ENCODE data around the gene ASB6.

The ASB6 gene

DNA sequence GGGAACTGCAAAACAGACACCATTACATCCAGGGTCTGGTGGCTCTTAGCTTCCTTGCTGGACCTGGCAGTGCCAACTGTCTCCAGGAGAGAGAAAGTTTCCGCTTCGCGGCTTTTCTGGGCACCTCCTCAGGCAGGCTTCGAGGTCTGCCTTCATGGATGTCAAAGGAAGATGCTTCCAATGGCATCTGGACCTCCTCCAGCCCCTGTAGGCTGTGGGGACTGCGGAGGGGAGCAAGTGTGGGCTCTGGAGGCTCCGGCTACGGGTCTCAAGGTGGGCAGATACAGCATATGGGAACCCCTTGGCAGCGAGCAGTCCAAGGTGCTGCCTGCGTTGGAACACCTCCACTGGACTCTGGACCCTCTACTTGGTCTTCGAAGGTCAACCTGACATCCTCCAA is 27.0 kb downstream of the ASB6 start:
- H3K36me3 Mint-ChIP-seq (ENCODE audit: low read depth): no peaks in the 10 kb centered on the region
- H3K4me3 Mint-ChIP-seq: no peak overlapping the region
- H3K4me1 Mint-ChIP-seq (ENCODE audit: low read depth): peaks cover 13% of the 10 kb centered on the region
- H3K27me3 Mint-ChIP-seq: peaks cover 14% of the 10 kb centered on the region
- no peak for DNase-seq
- H3K27ac Mint-ChIP-seq: no peak overlapping the region
- H3K9me3 Mint-ChIP-seq: no peaks in the 10 kb centered on the region

DNA sequence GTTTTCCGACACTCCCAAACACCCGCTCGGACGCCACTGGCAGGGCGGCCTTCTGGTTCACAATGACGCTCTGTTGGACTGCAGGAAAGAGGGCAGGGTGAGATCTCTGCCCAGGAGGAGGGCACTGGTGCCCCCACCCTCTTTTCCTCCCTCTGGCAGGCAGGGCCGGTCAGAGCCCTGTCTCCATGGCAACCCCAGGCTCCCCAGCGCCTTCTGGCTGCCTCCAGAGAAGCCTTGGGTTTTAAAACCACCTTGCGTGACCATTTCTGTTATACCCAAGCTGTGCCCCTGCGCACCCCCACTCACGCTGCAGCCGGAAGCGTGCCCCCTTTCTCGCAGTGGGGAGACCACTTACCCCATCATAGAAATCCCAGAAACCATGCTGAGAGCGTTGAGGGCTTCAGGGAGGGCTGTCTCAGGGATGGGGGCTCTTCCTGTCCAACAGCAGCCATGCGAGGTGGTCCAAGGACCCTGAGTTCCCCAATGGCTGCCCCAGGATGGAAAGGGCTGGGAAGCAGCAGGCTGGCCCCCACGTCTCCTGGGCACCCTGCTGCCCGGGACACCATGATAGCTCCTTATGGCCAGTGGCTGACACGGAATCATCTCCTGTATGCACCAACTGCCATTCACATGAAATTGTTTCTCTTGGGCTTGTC is 28.3 kb downstream of the ASB6 start:
- no peaks in the 10 kb centered on the region for H3K9me3 Mint-ChIP-seq
- H3K4me1 Mint-ChIP-seq (ENCODE audit: low read depth): peaks cover 19% of the 10 kb centered on the region
- DNase-seq: no peak
- no peak overlapping the region for H3K27ac Mint-ChIP-seq
- H3K27me3 Mint-ChIP-seq: peaks cover 4% of the 10 kb centered on the region
- H3K36me3 Mint-ChIP-seq (ENCODE audit: low read depth): no peaks in the 10 kb centered on the region
- no peak overlapping the region for H3K4me3 Mint-ChIP-seq

DNA sequence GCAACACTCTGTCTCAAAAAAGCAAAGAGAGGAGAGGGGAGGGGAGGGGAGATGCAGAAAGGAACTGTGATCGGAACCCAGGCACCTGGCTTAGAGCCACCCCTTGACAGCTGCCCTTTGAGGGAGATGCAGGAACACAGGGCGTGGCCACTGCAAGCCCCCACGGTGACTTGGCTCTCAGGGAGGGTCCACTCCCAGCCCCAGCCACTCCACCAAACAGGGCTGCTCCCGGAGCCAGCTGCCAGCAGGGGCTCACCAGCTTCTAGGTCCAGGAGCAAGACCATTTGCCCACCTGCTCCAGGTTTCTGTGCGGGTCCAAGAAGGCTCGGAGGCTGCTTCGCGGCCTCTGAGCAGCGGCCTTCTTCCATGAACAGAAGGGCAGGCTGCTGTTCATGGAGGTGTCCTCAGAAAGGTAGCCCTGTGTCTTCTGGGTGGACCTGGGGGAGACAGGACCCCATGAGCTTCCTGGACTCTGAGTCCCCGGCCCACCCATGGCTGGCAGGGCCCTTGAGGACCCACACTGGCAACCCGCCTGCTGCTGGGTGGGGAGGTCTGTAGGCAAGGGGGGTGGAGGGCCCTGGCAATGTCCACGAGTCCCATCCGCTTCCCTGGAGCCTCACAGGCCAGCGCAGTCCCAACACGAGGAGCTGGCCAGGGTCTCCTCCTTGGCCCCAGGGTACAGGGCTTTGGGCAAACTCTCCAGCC is 29.0 kb downstream of the ASB6 start:
- H3K36me3 Mint-ChIP-seq (ENCODE audit: low read depth): no peaks in the 10 kb centered on the region
- DNase-seq: no peak
- no peak overlapping the region for H3K4me3 Mint-ChIP-seq
- peaks cover 2% of the 10 kb centered on the region for H3K27me3 Mint-ChIP-seq
- no peak overlapping the region for H3K27ac Mint-ChIP-seq
- peaks cover 21% of the 10 kb centered on the region for H3K4me1 Mint-ChIP-seq (ENCODE audit: low read depth)
- no peaks in the 10 kb centered on the region for H3K9me3 Mint-ChIP-seq

DNA sequence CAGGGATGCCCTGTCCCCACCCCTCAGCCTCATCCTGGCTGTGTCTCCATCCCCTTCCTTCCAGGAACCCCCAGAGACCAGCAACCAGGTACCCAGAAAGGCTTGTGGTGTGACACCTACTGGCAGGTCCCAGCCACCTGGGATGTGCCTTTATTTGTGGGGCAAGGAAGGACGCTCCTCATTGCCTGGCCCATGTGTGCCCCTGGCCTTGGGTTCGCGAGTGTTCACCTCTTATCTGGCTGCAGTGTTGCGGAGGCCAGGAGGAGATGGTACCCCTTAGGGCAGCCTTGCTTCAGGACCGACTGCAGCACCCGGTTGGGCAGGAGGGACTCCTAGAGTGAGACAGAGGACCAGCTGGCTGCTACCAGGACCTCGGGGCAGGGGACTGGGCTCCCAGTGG is 29.8 kb downstream of the ASB6 start:
- no peak for DNase-seq
- H3K27me3 Mint-ChIP-seq: peaks cover 2% of the 10 kb centered on the region
- no peaks in the 10 kb centered on the region for H3K9me3 Mint-ChIP-seq
- peaks cover 28% of the 10 kb centered on the region for H3K4me1 Mint-ChIP-seq (ENCODE audit: low read depth)
- H3K36me3 Mint-ChIP-seq (ENCODE audit: low read depth): no peaks in the 10 kb centered on the region
- H3K4me3 Mint-ChIP-seq: no peak overlapping the region
- no peak overlapping the region for H3K27ac Mint-ChIP-seq

DNA sequence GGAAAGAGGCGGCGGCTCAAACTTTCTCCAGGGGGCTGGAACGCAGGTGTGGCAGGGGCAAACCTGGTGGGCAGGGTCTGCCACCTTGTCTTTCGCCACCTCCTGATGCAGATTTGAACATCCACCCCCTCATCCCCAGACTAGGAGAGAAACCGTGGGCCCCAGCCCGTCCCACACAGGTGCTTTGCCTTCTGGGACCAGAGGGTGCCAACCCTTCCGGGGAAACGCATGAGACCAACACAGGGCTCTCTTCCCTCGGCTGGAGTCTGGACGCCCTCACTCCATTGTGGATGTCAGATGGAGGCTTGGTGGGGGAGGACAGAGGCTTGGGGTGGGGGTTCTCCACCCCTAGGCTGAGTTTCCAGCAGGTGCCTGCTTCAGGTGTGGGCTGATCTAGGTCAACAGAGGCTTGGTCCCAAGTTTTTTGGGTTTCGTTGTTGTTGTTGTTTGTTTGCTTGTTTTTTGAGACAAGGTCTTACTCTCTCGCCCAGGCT is 30.6 kb downstream of the ASB6 start:
- H3K4me3 Mint-ChIP-seq: peak overlapping the region; percentile 67
- no peaks in the 10 kb centered on the region for H3K9me3 Mint-ChIP-seq
- peaks cover 2% of the 10 kb centered on the region for H3K27me3 Mint-ChIP-seq
- no peak for DNase-seq
- H3K36me3 Mint-ChIP-seq (ENCODE audit: low read depth): no peaks in the 10 kb centered on the region
- peaks cover 29% of the 10 kb centered on the region for H3K4me1 Mint-ChIP-seq (ENCODE audit: low read depth)
- H3K27ac Mint-ChIP-seq: peak overlapping the region; percentile 71

DNA sequence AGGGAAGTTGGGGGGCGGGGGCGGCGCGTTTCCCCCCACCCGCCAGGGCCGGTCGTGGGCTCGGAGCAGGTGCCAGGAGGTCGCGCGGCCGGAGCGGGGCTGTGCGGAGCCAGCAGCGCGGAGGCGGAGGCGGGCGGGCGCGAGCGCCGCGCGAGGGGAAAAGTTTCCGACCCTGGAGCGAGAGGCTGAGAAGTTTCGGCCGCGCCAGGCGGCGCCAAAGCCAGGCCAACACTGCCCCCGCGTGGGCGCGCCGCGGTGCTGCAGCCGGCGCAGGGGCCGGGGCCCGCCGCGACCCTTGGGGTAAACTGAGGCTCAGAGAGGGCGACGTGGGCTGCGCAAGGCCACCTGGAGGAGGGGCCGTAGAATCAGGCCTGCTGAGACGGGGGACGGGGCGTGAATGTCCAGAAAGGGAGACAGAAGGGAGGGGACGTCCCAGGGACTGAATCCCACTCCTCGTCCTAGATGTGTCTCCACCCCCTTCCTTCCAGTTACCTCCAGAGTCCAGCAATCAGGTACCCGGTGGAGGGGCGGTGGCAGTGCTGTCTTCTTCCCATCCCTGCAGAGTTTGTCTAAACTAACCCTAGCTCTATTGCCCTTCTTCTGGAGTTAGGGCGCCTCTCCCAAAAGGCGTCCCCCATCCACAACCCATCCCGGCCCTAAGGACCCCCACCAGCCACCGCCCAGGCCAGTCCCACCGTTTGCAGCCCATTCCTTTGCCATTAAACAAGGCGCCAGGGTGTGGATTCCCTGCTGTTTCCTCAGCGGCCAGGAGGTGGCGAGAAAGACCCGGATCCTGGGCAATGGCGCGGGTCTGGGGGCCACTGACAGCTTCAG is 31.3 kb downstream of the ASB6 start:
- no peaks in the 10 kb centered on the region for H3K9me3 Mint-ChIP-seq
- H3K27ac Mint-ChIP-seq: peak overlapping the region; percentile 71
- H3K27me3 Mint-ChIP-seq: peaks cover 2% of the 10 kb centered on the region
- H3K36me3 Mint-ChIP-seq (ENCODE audit: low read depth): no peaks in the 10 kb centered on the region
- DNase-seq: peak; percentile 85
- peaks cover 31% of the 10 kb centered on the region for H3K4me1 Mint-ChIP-seq (ENCODE audit: low read depth)
- peak overlapping the region; percentile 67 for H3K4me3 Mint-ChIP-seq

DNA sequence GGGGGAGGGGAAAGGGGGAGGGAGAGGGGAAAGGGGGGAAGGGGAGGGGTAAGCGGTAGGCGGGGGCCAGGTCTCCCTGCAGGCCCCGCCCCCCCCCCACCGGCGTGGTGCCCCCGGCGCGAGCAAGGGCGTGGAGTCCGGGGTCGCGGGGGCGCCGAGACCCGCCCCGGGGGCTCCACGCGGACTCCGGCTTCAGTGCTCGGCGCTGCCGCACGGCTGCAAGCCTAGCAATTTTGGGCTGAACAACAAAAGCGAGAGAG is 31.8 kb downstream of the ASB6 start:
- peaks cover 33% of the 10 kb centered on the region for H3K4me1 Mint-ChIP-seq (ENCODE audit: low read depth)
- H3K27me3 Mint-ChIP-seq: peaks cover 2% of the 10 kb centered on the region
- H3K27ac Mint-ChIP-seq: no peak overlapping the region
- DNase-seq: no peak
- H3K4me3 Mint-ChIP-seq: peak overlapping the region; percentile 67
- no peaks in the 10 kb centered on the region for H3K36me3 Mint-ChIP-seq (ENCODE audit: low read depth)
- no peaks in the 10 kb centered on the region for H3K9me3 Mint-ChIP-seq

DNA sequence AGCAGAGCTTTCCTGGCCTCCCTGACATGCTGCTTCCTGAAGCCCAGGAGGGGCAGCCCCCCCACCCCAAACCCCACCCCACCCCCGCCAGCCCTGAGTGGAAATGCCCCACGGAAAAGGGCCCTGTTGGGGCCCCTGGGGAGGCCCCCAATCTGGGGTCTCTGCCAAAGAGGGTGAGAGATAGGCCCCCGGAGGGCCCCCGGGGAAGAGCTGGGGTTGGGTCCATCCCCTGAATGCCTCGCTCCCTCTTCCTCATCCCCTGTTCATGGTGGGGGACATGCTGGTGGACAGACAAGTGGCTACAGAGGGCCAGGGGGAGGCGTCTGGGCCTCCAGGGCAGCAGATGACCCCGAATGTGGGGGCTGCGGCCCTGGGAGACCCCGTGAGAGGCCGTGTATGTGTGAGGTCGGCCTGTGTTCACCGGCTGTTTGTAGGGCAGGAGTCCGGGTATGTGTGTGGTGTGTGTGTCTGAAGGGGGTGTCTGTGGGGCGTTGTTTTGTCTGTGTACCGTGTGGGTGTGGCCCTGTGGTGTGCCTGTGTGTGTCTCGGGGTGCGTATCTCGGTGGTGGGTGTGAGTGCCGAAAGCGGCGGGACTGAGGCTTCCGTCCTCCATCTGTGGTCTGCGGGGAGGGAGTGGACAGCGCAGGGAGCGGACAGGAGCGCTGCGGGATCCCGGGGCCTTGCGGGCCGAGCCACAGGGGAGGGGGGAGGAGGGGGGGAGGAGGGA is 32.3 kb downstream of the ASB6 start:
- Mint-ChIP-seq H3K36me3 (ENCODE audit: low read depth) (no peaks in the 10 kb centered on the region), H3K4me1 (ENCODE audit: low read depth) (peaks cover 36% of the 10 kb centered on the region), H3K9me3 (no peaks in the 10 kb centered on the region), H3K4me3 (peak overlapping the region; percentile 79), H3K27me3 (peaks cover 2% of the 10 kb centered on the region), H3K27ac (peak overlapping the region; percentile 87)
- DNase-seq: peak; percentile 68

DNA sequence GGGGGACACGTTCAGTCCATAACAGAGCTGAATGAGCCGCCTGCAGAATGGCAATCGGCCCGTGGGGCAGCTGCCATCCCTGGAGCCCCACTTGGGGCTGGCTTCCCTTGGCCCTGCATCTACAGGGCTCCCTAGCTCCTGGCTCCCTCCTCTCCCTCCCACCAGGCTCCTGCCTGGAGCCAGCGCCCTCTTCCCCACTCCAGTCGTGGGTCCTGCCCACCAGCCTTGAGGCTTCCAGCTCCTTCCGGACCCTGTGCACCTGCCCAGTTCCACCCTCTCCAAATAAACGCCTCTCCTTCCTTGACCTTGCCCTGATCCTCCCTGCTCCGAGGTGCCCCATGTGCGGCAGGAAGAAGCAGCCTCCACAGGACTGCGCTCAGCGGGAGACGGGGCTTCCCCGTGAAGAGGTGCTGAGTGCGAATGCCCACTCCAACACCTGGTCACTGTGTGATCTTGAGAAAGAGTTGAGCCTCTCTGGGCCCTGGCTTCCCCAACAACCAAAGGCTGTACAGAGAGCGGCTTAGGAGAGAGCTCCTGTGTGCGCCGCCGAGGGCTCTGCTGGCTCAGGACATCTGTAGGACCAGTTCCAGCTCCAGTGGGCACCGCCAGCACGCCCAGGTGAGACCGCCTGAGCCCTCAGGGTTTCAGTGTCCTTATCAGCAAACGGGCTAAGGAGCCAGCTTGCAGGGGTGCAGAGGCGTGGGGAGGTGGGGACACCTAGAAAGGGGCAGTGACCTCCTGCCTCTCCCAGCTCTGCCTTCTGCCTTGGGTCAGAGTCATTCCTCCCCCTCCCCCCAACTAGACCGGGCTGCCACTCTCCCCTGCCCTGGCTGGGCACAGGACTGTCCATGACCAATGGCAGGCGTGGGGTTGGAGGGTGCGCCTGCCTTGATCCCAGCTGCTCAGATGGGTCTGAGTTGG is 33.1 kb downstream of the ASB6 start:
- peaks cover 39% of the 10 kb centered on the region for H3K4me1 Mint-ChIP-seq (ENCODE audit: low read depth)
- H3K4me3 Mint-ChIP-seq: no peak overlapping the region
- DNase-seq: no peak

DNA sequence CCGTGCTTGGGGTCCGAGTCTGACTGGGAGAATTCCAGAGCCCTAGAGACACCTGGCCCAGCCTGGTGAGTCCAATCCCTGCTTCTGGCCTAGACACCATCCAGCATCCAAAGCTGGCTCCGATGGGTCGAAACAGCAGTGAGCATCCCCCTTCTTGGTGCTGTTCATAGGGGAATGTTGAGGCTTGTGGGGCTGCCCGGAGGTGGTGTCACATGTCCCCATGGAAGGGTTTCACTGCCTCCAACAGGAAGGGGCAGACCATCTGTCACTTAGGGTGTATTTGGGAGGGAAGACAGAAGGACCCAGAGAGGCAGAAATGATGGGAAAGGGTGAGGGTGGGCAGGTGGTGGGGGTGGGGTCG is 34.9 kb downstream of the ASB6 start:
- no peaks in the 10 kb centered on the region for H3K27me3 Mint-ChIP-seq
- H3K4me1 Mint-ChIP-seq (ENCODE audit: low read depth): peaks cover 45% of the 10 kb centered on the region

More for the DNA sequence above, 33.1 kb downstream of the ASB6 start:
- no peaks in the 10 kb centered on the region for H3K9me3 Mint-ChIP-seq
- no peak overlapping the region for H3K27ac Mint-ChIP-seq
- peaks cover 2% of the 10 kb centered on the region for H3K27me3 Mint-ChIP-seq
- no peaks in the 10 kb centered on the region for H3K36me3 Mint-ChIP-seq (ENCODE audit: low read depth)

DNA sequence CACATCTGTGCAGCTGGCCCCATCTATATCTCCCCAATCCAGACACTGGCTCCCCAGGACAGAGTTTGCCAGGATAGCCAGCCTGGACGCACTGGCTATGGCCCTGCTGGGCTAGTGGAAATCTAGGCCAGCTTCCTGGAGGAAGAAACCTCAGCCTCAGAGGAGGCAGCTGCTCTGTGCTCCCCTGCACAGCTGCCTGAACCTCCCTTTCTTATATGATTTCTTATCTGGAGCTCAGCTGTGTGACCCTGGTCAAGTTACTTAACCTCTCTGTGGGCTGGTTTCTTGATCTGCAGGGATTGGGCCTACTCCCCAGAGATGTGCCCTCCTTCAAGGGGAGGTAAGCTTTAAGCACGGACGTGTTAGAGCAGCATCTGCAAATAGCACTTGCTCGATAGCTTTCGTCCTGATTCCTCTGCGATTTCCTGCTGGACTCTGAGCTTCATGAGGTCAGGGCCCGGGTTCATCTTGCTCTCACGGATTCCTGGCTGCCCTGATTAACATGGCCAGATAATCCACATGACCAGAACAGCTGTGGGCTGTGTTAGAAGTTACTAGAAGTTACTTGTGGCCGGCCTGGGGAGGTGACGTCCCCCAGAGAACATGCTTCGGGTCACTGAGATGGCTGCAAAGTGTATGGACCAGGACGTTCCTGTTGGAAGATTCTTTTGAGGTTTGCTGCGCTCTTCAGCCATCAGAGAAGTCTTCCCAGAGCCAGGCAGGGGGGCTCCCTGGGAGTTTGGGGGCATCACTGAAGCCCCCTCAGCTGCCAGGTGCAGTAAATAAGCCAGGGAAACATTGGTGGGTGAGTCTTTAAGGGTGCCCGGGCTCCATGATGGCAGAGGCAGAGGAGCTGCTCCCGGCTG is 35.6 kb downstream of the ASB6 start:
- H3K27me3 Mint-ChIP-seq: no peaks in the 10 kb centered on the region
- no peaks in the 10 kb centered on the region for H3K36me3 Mint-ChIP-seq (ENCODE audit: low read depth)
- H3K27ac Mint-ChIP-seq: no peak overlapping the region
- no peaks in the 10 kb centered on the region for H3K9me3 Mint-ChIP-seq
- H3K4me3 Mint-ChIP-seq: no peak overlapping the region
- peaks cover 43% of the 10 kb centered on the region for H3K4me1 Mint-ChIP-seq (ENCODE audit: low read depth)
- no peak for DNase-seq

More for the DNA sequence above, 34.9 kb downstream of the ASB6 start:
- Mint-ChIP-seq H3K36me3 (ENCODE audit: low read depth) (no peaks in the 10 kb centered on the region), H3K27ac (peak overlapping the region; percentile 18), H3K9me3 (no peaks in the 10 kb centered on the region), H3K4me3 (no peak overlapping the region)
- DNase-seq: no peak

DNA sequence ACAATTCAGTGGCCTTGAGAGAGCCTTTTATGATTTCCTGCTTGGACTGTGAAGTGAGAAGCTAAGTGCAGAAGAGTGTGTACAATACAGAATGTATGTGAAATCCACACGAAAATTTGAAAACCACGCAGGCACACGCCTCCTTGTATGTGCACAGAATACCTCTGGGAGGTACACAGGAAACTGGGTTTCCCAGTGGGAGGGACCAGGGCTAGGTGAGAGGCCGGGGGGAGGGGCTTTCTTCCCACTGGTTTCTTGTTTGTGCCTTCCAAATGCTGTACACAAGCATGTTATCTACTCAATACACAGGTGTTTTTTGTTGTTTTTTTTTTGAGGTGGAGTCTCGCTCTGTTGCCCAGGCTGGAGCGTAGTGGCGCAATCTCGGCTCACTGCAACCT is 37.2 kb downstream of the ASB6 start:
- no peaks in the 10 kb centered on the region for H3K27me3 Mint-ChIP-seq
- DNase-seq: no peak
- H3K4me3 Mint-ChIP-seq: no peak overlapping the region
- no peaks in the 10 kb centered on the region for H3K36me3 Mint-ChIP-seq (ENCODE audit: low read depth)
- no peak overlapping the region for H3K27ac Mint-ChIP-seq
- peaks cover 33% of the 10 kb centered on the region for H3K4me1 Mint-ChIP-seq (ENCODE audit: low read depth)
- H3K9me3 Mint-ChIP-seq: no peaks in the 10 kb centered on the region

All from activated T-cell treated with anti-CD3 and anti-CD28 coated beads, Interleukin-2, amount 50 U/mL, for 24 hours (primary cell).